ENCODE data around the gene GRAP.
"Not testable (repeated sequence)": the region's sequence is repeated elsewhere in the genome, so short reads cannot be mapped to it uniquely, and the experiment has no call there.

GRAP gene

GRCh38 chr17:19046782-19047375, at the start of gene GRAP:
Gene GRAP, minus strand, starts transcription at chr17:19046957. Its CDS starts 31 bp downstream, at chr17:19046926.
- DNase-seq (ENCODE audit: low read depth, low spot score) = not testable (repeated sequence)

- not testable (repeated sequence) for DNase-seq (ENCODE audit: low read depth, low spot score)
Observed at GRCh38 chr17:19093684-19094438, 47.1 kb upstream of the GRAP start.

GRCh38 chr17:19092737-19093683, 46.3 kb upstream of the GRAP start:
- DNase-seq (ENCODE audit: low read depth, low spot score) = not testable (repeated sequence)

GRCh38 chr17:19090058-19090772, 43.5 kb upstream of the GRAP start:
- DNase-seq (ENCODE audit: low read depth, low spot score) = not testable (repeated sequence)

DNA sequence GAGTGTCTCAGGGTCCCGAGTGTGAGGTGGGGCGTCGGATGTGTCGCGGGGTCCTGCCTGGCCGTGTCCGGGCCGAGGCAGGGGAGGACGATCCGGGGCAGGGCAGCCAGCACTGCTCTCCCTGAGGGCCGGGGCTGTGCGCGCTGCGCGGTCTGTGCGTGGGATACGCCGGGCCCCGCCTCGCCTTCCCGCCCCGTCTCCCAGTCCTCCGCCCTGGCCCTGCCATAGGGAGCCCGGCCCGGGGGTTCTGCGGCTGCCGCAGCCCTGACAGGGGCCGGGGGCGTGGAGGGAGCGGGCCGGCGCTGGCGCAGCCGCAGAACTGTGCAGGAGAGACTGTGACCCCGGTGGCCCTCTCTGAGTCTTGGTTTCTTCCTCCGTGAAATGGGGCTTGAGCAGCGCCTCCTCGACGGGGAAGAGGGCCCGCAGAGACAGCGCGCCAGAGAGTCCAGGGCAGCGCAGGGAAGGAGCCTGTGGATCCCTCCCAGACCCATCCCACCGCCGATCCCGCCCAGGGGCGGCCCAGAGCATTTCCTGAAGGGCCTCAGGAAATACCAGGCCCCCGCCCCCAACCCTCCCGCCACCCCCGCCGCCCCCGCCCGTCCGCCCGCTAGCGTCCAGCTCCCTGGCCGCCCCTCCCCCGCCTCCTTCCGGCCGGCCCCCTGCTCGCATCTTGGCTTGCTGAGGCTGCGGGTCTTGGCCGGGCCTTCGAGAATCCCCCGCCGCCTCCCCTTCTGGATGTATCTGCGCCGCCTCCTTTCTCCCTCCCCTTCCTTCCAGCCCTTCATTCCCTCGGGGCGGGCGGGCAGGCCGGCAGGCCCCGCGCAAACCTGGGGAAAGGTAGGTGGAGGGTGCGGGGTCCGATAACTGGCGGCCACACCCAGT, 42.3 kb upstream of the GRAP start:
- DNase-seq (ENCODE audit: low read depth, low spot score) = not testable (repeated sequence)

GRCh38 chr17:19077386-19077785, 30.6 kb upstream of the GRAP start:
- not testable (repeated sequence) for DNase-seq (ENCODE audit: low read depth, low spot score)

DNA sequence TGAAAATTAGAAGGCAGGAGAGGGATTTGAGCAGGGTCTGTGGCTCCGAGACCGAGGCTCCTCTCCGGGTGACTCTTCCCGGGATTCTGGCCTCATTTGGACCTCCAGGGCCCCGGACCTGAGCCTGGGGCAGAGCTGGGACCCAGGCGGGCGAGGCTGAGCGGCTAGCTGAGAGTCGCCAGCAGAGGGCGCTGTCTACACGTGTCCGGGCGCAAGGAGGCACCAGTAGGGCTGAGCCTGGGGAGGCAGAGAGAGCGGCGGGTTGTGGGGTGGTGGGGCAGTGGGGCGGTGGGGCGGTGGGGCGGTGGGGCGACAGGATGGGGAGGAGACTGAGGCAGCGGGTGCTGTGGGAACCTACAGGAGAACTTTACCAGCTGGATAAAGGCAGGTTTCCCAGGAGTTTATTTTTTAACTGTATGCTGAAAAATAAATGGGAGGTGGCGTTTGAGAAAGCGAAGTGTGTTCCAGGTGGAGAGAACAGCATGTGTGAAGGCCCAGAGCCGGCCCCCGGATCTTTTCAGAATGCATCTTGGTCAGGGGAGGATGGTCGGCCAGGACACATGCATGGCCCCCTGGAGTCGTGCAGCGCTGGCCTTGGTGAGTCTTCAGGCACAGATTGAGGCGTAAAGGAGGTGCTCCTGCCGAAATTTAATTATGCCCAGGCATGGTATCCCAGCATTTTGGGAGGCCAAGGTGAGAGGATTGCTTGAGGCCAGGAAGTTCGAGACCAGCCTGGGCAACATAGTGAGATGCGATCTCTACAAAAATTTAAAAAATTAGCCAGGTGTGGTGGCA, 29.8 kb upstream of the GRAP start:
- DNase-seq (ENCODE audit: low read depth, low spot score) = not testable (repeated sequence)

DNA sequence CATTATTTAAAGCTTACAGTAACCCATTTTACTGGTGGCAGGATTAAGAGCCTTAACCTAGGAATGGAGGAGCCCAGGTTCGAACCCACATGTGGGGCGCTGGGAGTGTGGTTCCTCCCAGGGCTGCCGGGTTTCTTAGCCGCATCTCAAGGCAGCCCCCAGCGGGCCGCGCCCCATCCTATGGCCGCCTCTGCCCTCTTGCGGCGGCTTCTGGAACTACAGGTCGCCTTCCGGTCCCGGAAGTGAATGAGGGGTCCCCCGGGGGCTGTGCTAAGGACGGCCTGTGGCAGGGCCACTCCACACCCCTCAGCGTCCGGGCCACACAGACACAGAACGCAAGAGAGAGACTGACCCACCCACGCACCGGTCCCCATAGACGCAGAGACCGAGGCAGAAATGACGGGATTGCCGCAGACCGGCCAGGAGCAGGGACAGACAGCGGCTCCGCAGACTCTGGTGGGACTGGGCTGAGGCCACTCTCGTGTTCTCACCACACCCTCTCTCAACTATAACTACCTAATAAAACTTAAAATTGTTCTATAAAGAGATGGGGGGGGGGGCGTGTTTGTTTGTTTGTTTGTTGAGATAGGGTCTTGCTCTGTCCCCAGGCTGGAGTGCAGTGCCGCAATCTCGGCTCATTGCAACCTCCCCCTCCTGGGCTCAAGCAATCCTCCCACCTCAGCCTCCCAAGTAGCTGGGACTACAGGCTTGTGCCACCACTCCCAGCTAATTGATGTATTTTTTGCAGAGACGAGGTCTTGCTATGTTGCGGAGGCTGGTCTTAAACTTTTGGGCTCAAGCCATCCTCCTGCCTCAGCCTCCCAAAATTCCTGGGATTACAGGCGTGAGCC, 23.8 kb upstream of the GRAP start:
- not testable (repeated sequence) for DNase-seq (ENCODE audit: low read depth, low spot score)

GRCh38 chr17:19064378-19064777, 17.6 kb upstream of the GRAP start:
- DNase-seq (ENCODE audit: low read depth, low spot score) = not testable (repeated sequence)

- DNase-seq (ENCODE audit: low read depth, low spot score) = peak; percentile 63
Observed at GRCh38 chr17:19063326-19063956, 16.7 kb upstream of the GRAP start.

DNA sequence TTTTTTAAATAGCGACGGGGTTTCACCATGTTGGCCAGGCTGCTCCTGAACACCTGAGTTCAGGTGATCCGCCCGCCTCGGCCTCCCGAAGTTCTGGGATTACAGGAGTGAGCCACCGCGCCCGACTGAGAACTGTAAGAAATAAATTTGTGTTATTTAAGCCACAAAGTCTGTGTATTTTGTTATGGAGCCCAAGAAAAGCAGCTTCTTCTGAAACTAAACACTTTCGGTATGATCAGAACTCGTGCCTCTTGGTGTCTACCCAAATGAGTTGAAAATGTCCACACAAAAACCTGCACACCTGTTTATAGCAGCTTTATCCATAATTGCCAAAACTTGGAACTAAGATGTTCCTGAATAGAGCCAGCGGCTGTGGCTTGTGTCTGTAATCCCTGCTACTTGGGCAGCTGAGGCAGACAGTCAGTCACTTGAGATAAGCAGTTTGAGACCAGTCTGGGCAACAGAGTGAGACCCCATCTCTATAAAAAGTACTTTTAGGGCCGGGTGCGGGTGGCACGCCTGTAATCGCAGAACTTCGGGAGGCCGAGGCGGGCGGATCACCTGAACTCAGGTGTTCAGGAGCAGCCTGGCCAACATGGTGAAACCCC, 16.1 kb upstream of the GRAP start:
- not testable (repeated sequence) for DNase-seq (ENCODE audit: low read depth, low spot score)

DNA sequence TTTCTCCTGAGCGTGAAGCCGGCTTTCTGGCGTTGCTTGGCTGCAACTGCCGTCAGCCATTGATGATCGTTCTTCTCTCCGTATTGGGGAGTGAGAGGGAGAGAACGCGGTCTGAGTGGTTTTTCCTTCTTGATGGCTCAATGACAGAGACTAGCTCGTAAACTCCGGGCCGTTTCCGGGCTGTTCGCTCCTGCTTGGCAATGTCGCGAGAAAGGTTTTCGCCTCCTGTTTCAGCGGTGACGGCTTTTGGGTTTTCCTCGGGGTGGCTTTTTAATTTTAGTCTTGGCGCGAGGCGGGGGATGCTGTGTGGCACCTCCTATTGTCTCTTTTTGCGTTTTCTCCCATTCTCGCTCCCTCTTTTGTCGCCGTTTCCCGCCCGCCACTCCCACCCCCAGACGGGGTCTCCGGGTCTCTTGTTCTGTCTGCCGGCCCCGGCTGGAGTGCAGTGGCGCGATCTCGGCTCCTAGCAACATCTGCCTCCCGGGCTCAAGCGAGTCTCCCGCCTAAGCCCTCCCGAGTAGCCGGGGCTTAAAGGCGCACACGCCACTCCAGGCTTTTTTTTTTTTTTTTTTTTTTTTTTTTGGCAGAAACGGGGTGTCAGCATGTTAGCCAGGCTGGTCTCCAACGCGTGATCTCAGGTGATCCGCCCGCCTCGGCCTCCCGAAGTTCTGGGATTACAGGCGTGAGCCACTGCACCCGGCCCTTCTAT, 15.4 kb upstream of the GRAP start:
- not testable (repeated sequence) for DNase-seq (ENCODE audit: low read depth, low spot score)

GRCh38 chr17:19055447-19055846, 8.7 kb upstream of the GRAP start:
- DNase-seq (ENCODE audit: low read depth, low spot score) = not testable (repeated sequence)

- DNase-seq (ENCODE audit: low read depth, low spot score) = not testable (repeated sequence)
Observed at GRCh38 chr17:19048826-19049225, 2.1 kb upstream of the GRAP start.

DNA sequence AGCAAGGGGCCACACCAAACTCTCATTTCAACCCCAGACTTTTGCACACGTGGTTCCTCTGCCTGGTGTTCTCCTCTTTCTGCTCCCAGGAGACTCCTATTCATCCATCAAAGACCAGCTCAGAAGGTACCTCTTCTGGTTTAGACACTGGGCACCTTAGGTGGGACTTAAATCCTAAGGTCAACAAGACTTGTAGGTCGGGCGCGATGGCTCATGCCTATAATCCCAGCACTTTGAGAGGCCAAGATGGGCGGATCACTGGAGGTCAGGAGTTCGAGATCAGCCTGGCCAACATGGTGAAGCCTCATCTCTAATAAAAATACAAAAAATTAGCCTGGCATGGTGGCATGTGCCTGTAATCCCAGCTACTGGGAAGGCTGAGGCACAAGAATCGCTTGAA, 753 bp upstream of the GRAP start:
- DNase-seq (ENCODE audit: low read depth, low spot score) = not testable (repeated sequence)

- DNase-seq (ENCODE audit: low read depth, low spot score) = not testable (repeated sequence)
Observed at GRCh38 chr17:19044643-19045042, 2.1 kb downstream of the GRAP start.

DNA sequence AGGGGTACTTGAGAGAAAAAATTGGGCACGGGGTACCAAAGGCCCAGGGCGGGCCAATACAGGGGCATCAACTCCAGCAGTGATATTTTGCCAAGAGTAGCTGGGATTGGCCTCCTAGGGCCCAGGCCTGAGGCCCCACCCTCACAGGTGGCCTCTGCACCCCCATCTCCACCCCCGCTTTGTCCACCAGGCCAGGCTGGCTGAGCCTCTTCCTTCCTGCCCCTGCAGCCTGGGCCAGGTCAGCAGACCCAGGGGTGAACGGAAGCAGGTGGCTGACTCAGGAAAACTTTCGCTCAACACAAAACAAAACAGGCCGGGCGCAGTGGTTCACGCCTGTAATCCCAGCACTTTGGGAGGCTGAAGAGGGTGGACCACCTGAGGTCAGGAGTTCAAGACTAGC, 3.7 kb downstream of the GRAP start:
- DNase-seq (ENCODE audit: low read depth, low spot score) = not testable (repeated sequence)

All from activated CD4-positive, CD25-positive, alpha-beta regulatory T cell treated with anti-CD3 and anti-CD28 coated beads, Interleukin-2, amount 50 U/mL, for 16 hours (primary cell).